Central memory CD8-positive, alpha-beta T cell (primary cell): Measurements from ENCODE around the gene HCAR1.
"Not testable (repeated sequence)": the region's sequence is repeated elsewhere in the genome, so short reads cannot be mapped to it uniquely, and the experiment has no call there.

ENCODE experiments used
- ATAC-seq: fragments of 150-1000 bp; cut with Tn5 transposase; replicated peaks from 2 replicates; pipeline ENCODE4 v1.10.0; 2022; ENCODE audit warnings: mild to moderate bottlenecking, moderate FRiP score, moderate number of reproducible peaks; ENCODE audit not compliant: poor library complexity, severe bottlenecking; ENCODE audit errors: extremely low read depth
- DNase-seq, 2 donors: peaks; one replicate each; pipeline ENCODE4 v3.0.0; 2021; ENCODE audit warnings: low spot score in 2 of 2
- H3K27ac Mint-ChIP-seq: one replicate; pipeline ENCODE4 v1.8.0; 2022; ENCODE audit warnings: low read depth, mild to moderate bottlenecking, moderate library complexity, mixed read lengths
- H3K27me3 Mint-ChIP-seq: one replicate; pipeline ENCODE4 v1.8.0; 2022; ENCODE audit warnings: mixed read lengths
- H3K36me3 Mint-ChIP-seq: one replicate; pipeline ENCODE4 v1.8.0; 2022; ENCODE audit warnings: mild to moderate bottlenecking, moderate library complexity, mixed read lengths; ENCODE audit not compliant: insufficient read depth
- H3K4me1 Mint-ChIP-seq: one replicate; pipeline ENCODE4 v1.8.0; 2022; ENCODE audit warnings: mixed read lengths
- H3K4me3 Mint-ChIP-seq: one replicate; pipeline ENCODE4 v1.8.0; 2022; ENCODE audit warnings: mild to moderate bottlenecking, moderate library complexity, mixed read lengths
- H3K9me3 Mint-ChIP-seq: one replicate; pipeline ENCODE4 v1.8.0; 2022; ENCODE audit warnings: mixed read lengths

Gene HCAR1

GRCh38 chr12:122711266-122711665 lies 19.4 kb downstream of the HCAR1 start:
- not testable (repeated sequence) for H3K9me3 Mint-ChIP-seq, H3K4me1 Mint-ChIP-seq, ATAC-seq, DNase-seq, H3K27ac Mint-ChIP-seq, H3K27me3 Mint-ChIP-seq, H3K36me3 Mint-ChIP-seq, H3K4me3 Mint-ChIP-seq

GRCh38 chr12:122710341-122710740 lies 20.3 kb downstream of the HCAR1 start:
- not testable (repeated sequence) for H3K36me3 Mint-ChIP-seq, H3K27ac Mint-ChIP-seq, ATAC-seq, H3K9me3 Mint-ChIP-seq, H3K4me3 Mint-ChIP-seq, DNase-seq, H3K4me1 Mint-ChIP-seq, H3K27me3 Mint-ChIP-seq

GRCh38 chr12:122709287-122709686 lies 21.4 kb downstream of the HCAR1 start:
- ATAC-seq, H3K4me3 Mint-ChIP-seq, H3K9me3 Mint-ChIP-seq: not testable (repeated sequence)

GRCh38 chr12:122703841-122704240 lies 26.8 kb downstream of the HCAR1 start:
- not testable (repeated sequence) for DNase-seq, H3K4me1 Mint-ChIP-seq, H3K4me3 Mint-ChIP-seq, H3K9me3 Mint-ChIP-seq, ATAC-seq, H3K27ac Mint-ChIP-seq, H3K36me3 Mint-ChIP-seq
- H3K27me3 Mint-ChIP-seq: peaks cover 20% of the 10 kb centered on the region

More at GRCh38 chr12:122709287-122709686, 21.4 kb downstream of the HCAR1 start:
- not testable (repeated sequence) for H3K4me1 Mint-ChIP-seq, H3K27me3 Mint-ChIP-seq, H3K36me3 Mint-ChIP-seq, DNase-seq, H3K27ac Mint-ChIP-seq

- H3K27me3 Mint-ChIP-seq: peaks cover 20% of the 10 kb centered on the region
- not testable (repeated sequence) for DNase-seq, H3K9me3 Mint-ChIP-seq, H3K27ac Mint-ChIP-seq, H3K4me3 Mint-ChIP-seq, H3K4me1 Mint-ChIP-seq, ATAC-seq, H3K36me3 Mint-ChIP-seq
These were observed 27.6 kb downstream of the HCAR1 start, which contains the start of gene HCAR2 for GRCh38 chr12:122702890-122703611. TSS of gene HCAR2 (minus strand) at chr12:122703357. CDS start at chr12:122703283, 74 bp downstream.

- peaks cover 20% of the 10 kb centered on the region for H3K27me3 Mint-ChIP-seq
- H3K27ac Mint-ChIP-seq, DNase-seq, H3K9me3 Mint-ChIP-seq, H3K36me3 Mint-ChIP-seq, H3K4me3 Mint-ChIP-seq, ATAC-seq, H3K4me1 Mint-ChIP-seq: not testable (repeated sequence)
These were observed 29.2 kb downstream of the HCAR1 start for GRCh38 chr12:122701481-122701880.

- not testable (repeated sequence) for H3K27ac Mint-ChIP-seq, DNase-seq, H3K36me3 Mint-ChIP-seq, ATAC-seq, H3K9me3 Mint-ChIP-seq, H3K4me3 Mint-ChIP-seq, H3K4me1 Mint-ChIP-seq
- H3K27me3 Mint-ChIP-seq: peaks cover 20% of the 10 kb centered on the region
These were observed 30.5 kb downstream of the HCAR1 start for GRCh38 chr12:122700038-122700710.

GRCh38 chr12:122696922-122697321 lies 33.7 kb downstream of the HCAR1 start:
- not testable (repeated sequence) for ATAC-seq, H3K9me3 Mint-ChIP-seq, DNase-seq, H3K4me1 Mint-ChIP-seq, H3K27me3 Mint-ChIP-seq, H3K36me3 Mint-ChIP-seq, H3K27ac Mint-ChIP-seq, H3K4me3 Mint-ChIP-seq

GRCh38 chr12:122691566-122691965 lies 39.1 kb downstream of the HCAR1 start:
- DNase-seq: no peak
- H3K4me3 Mint-ChIP-seq: no peak overlapping the region
- H3K36me3 Mint-ChIP-seq: no peaks in the 10 kb centered on the region
- H3K27me3 Mint-ChIP-seq: no peaks in the 10 kb centered on the region
- no peaks in the 10 kb centered on the region for H3K4me1 Mint-ChIP-seq
- no peak overlapping the region for H3K27ac Mint-ChIP-seq
- no peak for ATAC-seq
- H3K9me3 Mint-ChIP-seq: no peaks in the 10 kb centered on the region

GRCh38 chr12:122688291-122688690 lies 42.4 kb downstream of the HCAR1 start:
- Mint-ChIP-seq H3K4me1 (no peaks in the 10 kb centered on the region), H3K27me3 (no peaks in the 10 kb centered on the region), H3K27ac (no peak overlapping the region), H3K9me3 (no peaks in the 10 kb centered on the region), H3K36me3 (no peaks in the 10 kb centered on the region), H3K4me3 (no peak overlapping the region)
- no peak for DNase-seq
- no peak for ATAC-seq

- no peaks in the 10 kb centered on the region for H3K36me3 Mint-ChIP-seq
- H3K4me3 Mint-ChIP-seq: no peak overlapping the region
These were observed 43.6 kb downstream of the HCAR1 start for GRCh38 chr12:122687086-122687485.

GRCh38 chr12:122686538-122686937 lies 44.1 kb downstream of the HCAR1 start:
- Mint-ChIP-seq H3K36me3 (no peaks in the 10 kb centered on the region), H3K9me3 (no peaks in the 10 kb centered on the region), H3K4me1 (no peaks in the 10 kb centered on the region), H3K4me3 (no peak overlapping the region), H3K27ac (no peak overlapping the region), H3K27me3 (no peaks in the 10 kb centered on the region)
- ATAC-seq (no peak), DNase-seq (no peak)

More at GRCh38 chr12:122687086-122687485, 43.6 kb downstream of the HCAR1 start:
- H3K27me3 Mint-ChIP-seq: no peaks in the 10 kb centered on the region
- no peaks in the 10 kb centered on the region for H3K9me3 Mint-ChIP-seq
- no peak for ATAC-seq
- H3K27ac Mint-ChIP-seq: no peak overlapping the region
- H3K4me1 Mint-ChIP-seq: no peaks in the 10 kb centered on the region
- no peak for DNase-seq

GRCh38 chr12:122684297-122684813 lies 46.3 kb downstream of the HCAR1 start:
- H3K27ac Mint-ChIP-seq: no peak overlapping the region
- H3K36me3 Mint-ChIP-seq: no peaks in the 10 kb centered on the region

More at GRCh38 chr12:122684297-122684813, 46.3 kb downstream of the HCAR1 start:
- no peaks in the 10 kb centered on the region for H3K4me1 Mint-ChIP-seq
- H3K4me3 Mint-ChIP-seq: no peak overlapping the region
- H3K9me3 Mint-ChIP-seq: no peaks in the 10 kb centered on the region
- ATAC-seq (no peak), DNase-seq (no peak)
- H3K27me3 Mint-ChIP-seq: no peaks in the 10 kb centered on the region
